Neural cell (in vitro differentiated cells): ENCODE data around the gene IGSF11. TPM values are rescaled to one million over a fixed set of nuclear protein-coding genes. Genes with fewer than 3 reads are reported as not detected.

Source experiments
- H2AFZ ChIP-seq: fragments of 200-600, 300-800 bp; sonication (generic), shearing (Covaris generic); 2 replicates; pipeline ENCODE4 v1.6.0; 2014; ENCODE audit warnings: low read depth, mild to moderate bottlenecking, antibody characterized with exemption, low read length, moderate library complexity
- H3F3A ChIP-seq: fragments of 200-600 bp; shearing (Covaris generic); 2 replicates; pipeline ENCODE4 v1.6.1; 2016; ENCODE audit warnings: mild to moderate bottlenecking, moderate library complexity, mixed read lengths, antibody characterized with exemption, low read length; ENCODE audit not compliant: insufficient read depth, poor library complexity, severe bottlenecking
- H3K27ac ChIP-seq: fragments of 200-600, 300-800 bp; sonication (generic), shearing (Covaris generic); 2 replicates; pipeline ENCODE4 v1.5.1; 2014; ENCODE audit warnings: mild to moderate bottlenecking, low read length, moderate library complexity
- H3K27me3 ChIP-seq: fragments of 300-800, 200-600 bp; sonication (generic), shearing (Covaris generic); 2 replicates; pipeline ENCODE4 v1.6.0; 2014; ENCODE audit warnings: mild to moderate bottlenecking, low read depth, low read length, moderate library complexity; ENCODE audit not compliant: insufficient read depth
- H3K36me3 ChIP-seq: fragments of 300-800, 200-600 bp; sonication (generic), shearing (Covaris generic); 2 replicates; pipeline ENCODE4 v1.5.1; 2014; ENCODE audit warnings: mild to moderate bottlenecking, antibody characterized with exemption, low read length, moderate library complexity; ENCODE audit not compliant: insufficient read depth
- H3K4me2 ChIP-seq: fragments of 300-800, 200-600 bp; sonication (generic), shearing (Covaris generic); 2 replicates; pipeline ENCODE4 v1.6.0; 2014; ENCODE audit warnings: mild to moderate bottlenecking, low read length
- H3K4me3 ChIP-seq: fragments of 300-800, 200-600 bp; sonication (generic), shearing (Covaris generic); 2 replicates; pipeline ENCODE4 v1.5.1; 2014; ENCODE audit warnings: mild to moderate bottlenecking, low read length, moderate library complexity
- H3K79me2 ChIP-seq: fragments of 200-600 bp; shearing (Covaris generic); replicated peaks from 2 replicates; pipeline ENCODE4 v1.6.0; 2014; ENCODE audit warnings: mild to moderate bottlenecking, low read length, moderate library complexity; ENCODE audit not compliant: insufficient read depth
- H3K9ac ChIP-seq: fragments of 300-800, 200-600 bp; sonication (generic), shearing (Covaris generic); 2 replicates; pipeline ENCODE4 v1.6.1; 2016; ENCODE audit warnings: mild to moderate bottlenecking, low read length, mixed read lengths
- H3K9me2 ChIP-seq: fragments of 200-600 bp; shearing (Covaris generic); 2 replicates; pipeline ENCODE4 v1.6.1; 2016; ENCODE audit warnings: mild to moderate bottlenecking, low read length, mixed read lengths; ENCODE audit not compliant: insufficient read depth
- H3K9me3 ChIP-seq: fragments of 200-600, 300-800 bp; sonication (generic), shearing (Covaris generic); 2 replicates; pipeline ENCODE4 v1.6.1; 2016; ENCODE audit warnings: mild to moderate bottlenecking, mixed run types, low read length, moderate library complexity, mixed read lengths
- H4K20me1 ChIP-seq: fragments of 200-600 bp; shearing (Covaris generic); 2 replicates; pipeline ENCODE4 v1.6.1; 2016; ENCODE audit warnings: mild to moderate bottlenecking, mixed run types; ENCODE audit not compliant: insufficient read depth
- EP300 ChIP-seq: fragments of 450-650 bp; conservative IDR thresholded peaks from 2 replicates; pipeline ENCODE4 v1.6.1; 2014; ENCODE audit warnings: antibody characterized with exemption, mild to moderate bottlenecking, moderate library complexity; ENCODE audit not compliant: poor library complexity, severe bottlenecking
- EZH2 ChIP-seq: fragments of 200-600, 300-800 bp; shearing (Covaris generic), sonication (generic); IDR thresholded peaks from 2 replicates; pipeline ENCODE4 v1.6.1; 2014; ENCODE audit warnings: antibody characterized with exemption, low read length, borderline replicate concordance, mild to moderate bottlenecking; ENCODE audit not compliant: insufficient read depth, poor library complexity, severe bottlenecking
- MXI1 ChIP-seq: fragments of 450-650 bp; conservative IDR thresholded peaks from 2 replicates; pipeline ENCODE4 v1.6.1; 2014; ENCODE audit warnings: antibody characterized with exemption, mild to moderate bottlenecking; ENCODE audit not compliant: poor library complexity, severe bottlenecking
- POLR2AphosphoS5 ChIP-seq: IDR thresholded peaks from 2 replicates; pipeline ENCODE4 v1.6.1; 2012
- RAD21 ChIP-seq: fragments of 450-650 bp; conservative IDR thresholded peaks from 2 replicates; pipeline ENCODE4 v1.6.1; 2014; ENCODE audit warnings: antibody characterized with exemption, mild to moderate bottlenecking, moderate library complexity
- SMC3 ChIP-seq: fragments of 450-650 bp; conservative IDR thresholded peaks from 2 replicates; pipeline ENCODE4 v1.6.1; 2014; ENCODE audit warnings: antibody characterized with exemption, mild to moderate bottlenecking, moderate library complexity; ENCODE audit not compliant: poor library complexity
- TAF1 ChIP-seq: IDR thresholded peaks from 2 replicates; pipeline ENCODE4 v1.6.1; 2012; ENCODE audit warnings: low read depth
- polyA plus RNA-seq: library from polyadenylated mRNA; depleted of rRNA; stranded (reverse); fragments of >200 nt; gene quantifications from 2 replicates; pipeline ENCODE4 v1.2.3, GENCODE V29; 2014
- TF ChIP-seq, protein P1 (sequence below): fragments of 450-650 bp; IDR thresholded peaks from 2 replicates; pipeline ENCODE4 v1.5.1; 2014; ENCODE audit warnings: antibody characterized with exemption, mild to moderate bottlenecking, moderate library complexity; ENCODE audit not compliant: poor library complexity, severe bottlenecking
- TF ChIP-seq, protein P2 (sequence below): IDR thresholded peaks from 2 replicates; pipeline ENCODE4 v1.6.1; 2012; ENCODE audit warnings: borderline replicate concordance

IGSF11 gene
- polyA plus RNA-seq, 1 donor from 2014 or later: 1.2 TPM

DNA sequence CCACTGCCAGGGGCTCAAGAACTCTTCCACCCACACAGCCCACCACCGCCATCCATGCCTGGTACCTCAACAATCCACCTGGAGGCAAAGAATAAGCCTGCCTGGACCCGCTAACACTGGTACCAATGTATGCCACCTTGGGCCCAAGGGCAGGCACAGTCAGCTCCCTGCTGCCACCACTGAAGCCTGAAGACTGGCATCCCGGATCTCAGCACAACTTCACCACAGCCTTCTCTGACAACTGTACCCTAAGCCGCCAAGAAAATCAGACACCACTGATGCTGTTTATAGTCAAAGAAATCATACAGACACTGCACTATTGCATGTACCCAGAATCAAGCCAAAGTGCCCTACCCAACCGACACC is 56.3 kb downstream of the IGSF11 start:
- no peaks in the 10 kb centered on the region for H4K20me1 ChIP-seq
- no peak overlapping the region for H3K4me3 ChIP-seq
- H3K9me3 ChIP-seq: no peaks in the 10 kb centered on the region
- H3K9me2 ChIP-seq: no peaks in the 10 kb centered on the region
- no peaks in the 10 kb centered on the region for H3K27me3 ChIP-seq
- no peak overlapping the region for H3K27ac ChIP-seq
- H3K4me2 ChIP-seq: no peak overlapping the region
- no peaks in the 10 kb centered on the region for H3K79me2 ChIP-seq
- no peaks in the 10 kb centered on the region for H3K36me3 ChIP-seq
- H2AFZ ChIP-seq: no peak overlapping the region
- no peak overlapping the region for H3K9ac ChIP-seq
- TF ChIP-seq SMC3: no peak
- TF ChIP-seq TAF1: no peak
- no peak for TF ChIP-seq RAD21
- TF ChIP-seq EP300: no peak
- no peak for TF ChIP-seq POLR2AphosphoS5
- TF ChIP-seq MXI1: no peak
- TF ChIP-seq, protein P1, sequence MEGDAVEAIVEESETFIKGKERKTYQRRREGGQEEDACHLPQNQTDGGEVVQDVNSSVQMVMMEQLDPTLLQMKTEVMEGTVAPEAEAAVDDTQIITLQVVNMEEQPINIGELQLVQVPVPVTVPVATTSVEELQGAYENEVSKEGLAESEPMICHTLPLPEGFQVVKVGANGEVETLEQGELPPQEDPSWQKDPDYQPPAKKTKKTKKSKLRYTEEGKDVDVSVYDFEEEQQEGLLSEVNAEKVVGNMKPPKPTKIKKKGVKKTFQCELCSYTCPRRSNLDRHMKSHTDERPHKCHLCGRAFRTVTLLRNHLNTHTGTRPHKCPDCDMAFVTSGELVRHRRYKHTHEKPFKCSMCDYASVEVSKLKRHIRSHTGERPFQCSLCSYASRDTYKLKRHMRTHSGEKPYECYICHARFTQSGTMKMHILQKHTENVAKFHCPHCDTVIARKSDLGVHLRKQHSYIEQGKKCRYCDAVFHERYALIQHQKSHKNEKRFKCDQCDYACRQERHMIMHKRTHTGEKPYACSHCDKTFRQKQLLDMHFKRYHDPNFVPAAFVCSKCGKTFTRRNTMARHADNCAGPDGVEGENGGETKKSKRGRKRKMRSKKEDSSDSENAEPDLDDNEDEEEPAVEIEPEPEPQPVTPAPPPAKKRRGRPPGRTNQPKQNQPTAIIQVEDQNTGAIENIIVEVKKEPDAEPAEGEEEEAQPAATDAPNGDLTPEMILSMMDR: no peak
- TF ChIP-seq EZH2: no peak
- TF ChIP-seq, protein P2, sequence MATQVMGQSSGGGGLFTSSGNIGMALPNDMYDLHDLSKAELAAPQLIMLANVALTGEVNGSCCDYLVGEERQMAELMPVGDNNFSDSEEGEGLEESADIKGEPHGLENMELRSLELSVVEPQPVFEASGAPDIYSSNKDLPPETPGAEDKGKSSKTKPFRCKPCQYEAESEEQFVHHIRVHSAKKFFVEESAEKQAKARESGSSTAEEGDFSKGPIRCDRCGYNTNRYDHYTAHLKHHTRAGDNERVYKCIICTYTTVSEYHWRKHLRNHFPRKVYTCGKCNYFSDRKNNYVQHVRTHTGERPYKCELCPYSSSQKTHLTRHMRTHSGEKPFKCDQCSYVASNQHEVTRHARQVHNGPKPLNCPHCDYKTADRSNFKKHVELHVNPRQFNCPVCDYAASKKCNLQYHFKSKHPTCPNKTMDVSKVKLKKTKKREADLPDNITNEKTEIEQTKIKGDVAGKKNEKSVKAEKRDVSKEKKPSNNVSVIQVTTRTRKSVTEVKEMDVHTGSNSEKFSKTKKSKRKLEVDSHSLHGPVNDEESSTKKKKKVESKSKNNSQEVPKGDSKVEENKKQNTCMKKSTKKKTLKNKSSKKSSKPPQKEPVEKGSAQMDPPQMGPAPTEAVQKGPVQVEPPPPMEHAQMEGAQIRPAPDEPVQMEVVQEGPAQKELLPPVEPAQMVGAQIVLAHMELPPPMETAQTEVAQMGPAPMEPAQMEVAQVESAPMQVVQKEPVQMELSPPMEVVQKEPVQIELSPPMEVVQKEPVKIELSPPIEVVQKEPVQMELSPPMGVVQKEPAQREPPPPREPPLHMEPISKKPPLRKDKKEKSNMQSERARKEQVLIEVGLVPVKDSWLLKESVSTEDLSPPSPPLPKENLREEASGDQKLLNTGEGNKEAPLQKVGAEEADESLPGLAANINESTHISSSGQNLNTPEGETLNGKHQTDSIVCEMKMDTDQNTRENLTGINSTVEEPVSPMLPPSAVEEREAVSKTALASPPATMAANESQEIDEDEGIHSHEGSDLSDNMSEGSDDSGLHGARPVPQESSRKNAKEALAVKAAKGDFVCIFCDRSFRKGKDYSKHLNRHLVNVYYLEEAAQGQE: no peak
- H3F3A ChIP-seq: no peaks in the 10 kb centered on the region

DNA sequence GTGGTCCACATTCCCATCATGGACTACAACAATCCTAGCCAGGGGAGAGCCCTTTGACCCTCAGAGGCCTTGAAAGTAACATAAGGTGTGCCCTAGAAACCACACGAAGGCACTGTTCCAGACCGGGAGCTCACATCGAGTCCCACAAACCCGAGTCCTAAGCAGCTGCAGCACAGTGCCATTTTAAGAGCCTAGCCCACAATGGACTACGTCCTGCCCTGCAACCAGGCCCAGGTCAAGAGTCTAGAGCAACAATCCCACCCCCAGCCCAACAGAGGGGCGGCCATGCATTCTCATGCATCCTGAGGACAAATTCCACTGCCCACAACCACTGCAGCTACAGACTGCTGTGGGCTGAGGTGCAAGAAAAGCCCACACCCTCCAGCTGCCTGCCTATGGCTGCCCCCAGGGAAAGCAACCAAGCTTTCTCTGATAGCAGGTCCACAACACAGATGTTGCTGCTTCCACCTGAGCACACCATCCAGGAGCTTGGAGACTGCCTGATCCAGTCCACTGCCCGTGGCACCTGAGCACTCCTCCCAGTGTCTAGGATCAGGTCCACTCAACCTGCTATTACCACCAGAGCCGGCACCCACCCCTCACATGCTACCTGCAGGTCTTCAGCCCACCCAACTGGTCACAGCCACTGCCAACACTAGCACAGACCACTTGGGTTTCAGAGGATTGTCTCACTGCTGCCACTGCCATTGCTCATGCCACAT is 56.8 kb downstream of the IGSF11 start:
- Histone ChIP-seq H3K4me3 (no peak overlapping the region), H3K9me3 (no peaks in the 10 kb centered on the region), H3K79me2 (no peaks in the 10 kb centered on the region), H3K9me2 (no peaks in the 10 kb centered on the region), H2AFZ (no peak overlapping the region), H3K4me2 (no peak overlapping the region), H3K27me3 (no peaks in the 10 kb centered on the region), H3F3A (no peaks in the 10 kb centered on the region), H3K36me3 (no peaks in the 10 kb centered on the region), H3K27ac (no peak overlapping the region), H4K20me1 (no peaks in the 10 kb centered on the region), H3K9ac (no peak overlapping the region)
- TF ChIP-seq SMC3 (no peak), POLR2AphosphoS5 (no peak), MXI1 (no peak), EP300 (no peak), EZH2 (no peak), TAF1 (no peak), RAD21 (no peak)
- TF ChIP-seq, protein P2: no peak
